ENCODE data around the gene GNAI2.
"Not testable (repeated sequence)": the region's sequence is repeated elsewhere in the genome, so short reads cannot be mapped to it uniquely, and the experiment has no call there.

GNAI2 gene

DNA sequence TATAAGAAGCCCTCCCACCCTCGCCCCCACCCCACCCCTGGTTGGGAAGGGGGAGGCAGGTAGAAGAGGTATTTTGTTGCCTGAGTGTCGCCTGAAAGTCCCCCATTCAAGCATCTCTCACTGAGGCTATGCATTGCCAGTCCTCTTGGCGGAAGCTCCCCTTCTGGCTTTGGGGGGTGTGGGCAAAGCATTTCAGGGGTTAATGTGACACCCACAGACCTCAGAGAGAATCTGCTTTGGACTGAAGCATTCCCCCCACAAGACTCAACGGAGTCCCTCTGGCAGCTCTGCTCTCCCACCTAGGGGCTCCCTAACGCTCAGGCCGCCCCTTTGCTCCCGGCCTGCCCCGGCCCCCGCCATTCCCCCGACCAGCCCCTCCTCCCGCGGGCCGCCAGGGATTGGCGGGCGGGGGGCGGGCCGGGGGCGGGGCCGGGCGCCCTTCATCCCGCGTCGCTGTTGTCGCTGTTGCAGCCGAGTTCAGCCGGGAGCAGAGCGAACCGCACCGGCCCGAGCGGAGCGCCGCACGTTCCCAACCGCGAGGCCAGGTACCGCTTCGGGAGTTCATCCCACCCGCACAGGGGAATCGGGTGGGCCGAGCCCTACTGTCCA, 31.1 kb upstream of the GNAI2 start, which contains the start of gene SLC38A3:
Gene SLC38A3 (plus strand): TSS at position 468 of the 609 bp plus-strand sequence. CDS start 8,929 bp downstream, outside the sequence.
- DNase-seq (ENCODE audit: low read depth), result no peak

GRCh38 chr3:50205413-50206276, 30.4 kb upstream of the GNAI2 start:
- peak; percentile 9 for DNase-seq (ENCODE audit: low read depth)

DNA sequence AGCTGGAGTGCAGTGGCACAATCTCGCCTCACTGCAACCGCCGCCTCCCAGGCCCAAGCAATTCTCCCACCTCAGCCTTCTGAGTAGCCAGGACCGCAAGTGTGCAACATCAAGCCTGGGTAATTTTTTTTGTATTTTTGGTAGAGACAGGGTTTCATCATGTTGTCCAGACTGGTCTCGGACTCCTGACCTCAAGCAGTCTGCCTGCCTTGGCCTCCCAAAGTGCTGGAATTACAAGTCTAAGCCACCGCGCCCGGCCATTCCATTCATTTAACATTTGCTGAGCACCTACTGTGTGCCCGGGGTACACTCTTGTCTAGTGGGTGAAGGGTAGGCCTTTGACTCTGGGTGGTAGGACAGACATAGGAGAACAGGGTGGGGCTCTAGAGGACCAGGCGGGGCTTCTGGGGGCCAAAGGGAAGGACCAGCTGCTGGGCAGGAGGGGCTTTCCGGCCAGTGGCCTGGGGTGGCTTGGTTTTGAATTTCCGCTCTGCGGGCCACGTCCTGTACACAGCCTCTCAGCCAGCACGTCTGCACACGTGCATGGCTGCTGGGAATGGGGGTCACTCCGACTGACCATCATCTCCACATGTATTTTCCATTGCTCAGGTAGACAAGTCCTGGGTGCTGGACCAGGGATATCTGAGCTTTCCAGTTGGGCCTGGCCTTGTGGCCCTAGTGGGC, 28.5 kb upstream of the GNAI2 start:
- no peak for DNase-seq (ENCODE audit: low read depth)

GRCh38 chr3:50208677-50209344, 27.2 kb upstream of the GNAI2 start:
- DNase-seq (ENCODE audit: low read depth), result no peak

DNA sequence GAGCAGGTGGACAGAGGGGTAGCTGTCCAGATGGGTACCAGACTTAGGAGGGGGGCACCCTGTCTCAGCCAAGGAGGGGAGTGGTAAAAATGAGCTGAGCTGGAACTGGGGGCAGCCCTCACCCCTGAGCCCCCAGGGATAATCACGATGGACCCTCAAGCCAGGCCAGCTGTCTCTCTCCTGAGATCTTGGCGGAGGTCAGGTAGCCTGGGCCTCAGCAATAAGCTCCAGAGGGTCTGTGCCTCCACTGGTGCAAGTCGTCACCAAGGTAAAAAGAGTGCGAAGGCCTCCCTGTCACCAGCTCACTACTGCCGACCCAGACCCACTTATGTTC, 25.9 kb upstream of the GNAI2 start:
- DNase-seq (ENCODE audit: low read depth), result no peak

- no peak for DNase-seq (ENCODE audit: low read depth)
Measured at GRCh38 chr3:50210510-50211367, 25.3 kb upstream of the GNAI2 start.

DNA sequence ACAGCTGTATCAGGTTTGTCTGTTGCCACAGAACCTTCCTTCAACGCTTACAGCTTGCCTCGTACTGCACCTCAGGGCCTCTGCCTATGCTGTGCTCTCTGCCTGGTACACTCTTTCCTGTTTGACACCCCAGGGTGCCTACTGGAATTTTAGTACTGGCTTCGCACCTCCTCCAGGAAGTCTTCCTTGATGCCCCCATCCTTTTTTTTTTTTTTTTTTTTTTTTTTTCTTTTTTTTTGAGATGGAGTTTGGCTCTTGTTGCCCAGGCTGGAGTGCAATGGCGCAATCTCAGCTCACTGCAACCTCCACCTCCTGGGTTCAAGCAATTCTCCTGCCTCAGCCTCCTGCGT, 24.7 kb upstream of the GNAI2 start:
- not testable (repeated sequence) for DNase-seq (ENCODE audit: low read depth)

DNA sequence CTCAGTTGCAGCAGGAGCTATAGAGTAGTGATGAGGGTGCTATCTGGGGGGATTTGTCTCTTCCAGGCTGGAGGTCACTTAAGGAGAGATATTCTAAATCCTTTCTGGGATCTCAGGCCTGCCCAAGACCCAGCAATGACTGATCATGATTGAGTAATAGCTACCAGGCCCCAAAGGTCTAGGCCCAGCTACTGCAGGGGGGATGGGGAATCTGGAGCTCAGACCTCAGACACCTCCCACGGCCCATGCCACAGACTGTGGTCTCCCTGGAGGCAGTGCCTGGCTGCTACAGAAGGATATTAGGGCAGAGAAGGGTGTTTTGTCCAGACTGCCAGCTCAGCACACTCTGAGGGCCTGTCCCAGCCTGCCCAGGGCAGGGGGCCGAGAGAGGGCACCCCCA, 24.1 kb upstream of the GNAI2 start:
- DNase-seq (ENCODE audit: low read depth), result no peak

DNA sequence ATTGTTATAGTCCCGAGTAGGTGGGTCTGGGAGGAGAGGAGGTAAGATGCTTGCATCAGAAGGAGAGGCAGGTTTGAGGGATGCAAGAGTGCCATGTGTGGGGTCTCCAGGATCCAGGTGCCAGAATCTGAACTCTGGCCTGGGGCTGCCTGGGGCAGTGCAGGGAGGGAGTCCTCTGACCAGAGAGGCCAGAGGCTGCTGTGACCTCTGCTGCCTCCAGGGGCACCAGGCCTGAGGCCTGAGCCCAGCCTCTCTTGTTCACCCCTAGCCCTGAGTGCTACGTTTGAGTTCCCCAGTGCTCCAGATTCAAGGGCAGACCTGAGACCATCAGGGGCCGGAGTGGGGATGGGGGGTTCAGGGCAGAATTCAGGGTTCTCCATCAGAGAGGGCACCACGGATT, 23.5 kb upstream of the GNAI2 start:
- DNase-seq (ENCODE audit: low read depth), result no peak

DNA sequence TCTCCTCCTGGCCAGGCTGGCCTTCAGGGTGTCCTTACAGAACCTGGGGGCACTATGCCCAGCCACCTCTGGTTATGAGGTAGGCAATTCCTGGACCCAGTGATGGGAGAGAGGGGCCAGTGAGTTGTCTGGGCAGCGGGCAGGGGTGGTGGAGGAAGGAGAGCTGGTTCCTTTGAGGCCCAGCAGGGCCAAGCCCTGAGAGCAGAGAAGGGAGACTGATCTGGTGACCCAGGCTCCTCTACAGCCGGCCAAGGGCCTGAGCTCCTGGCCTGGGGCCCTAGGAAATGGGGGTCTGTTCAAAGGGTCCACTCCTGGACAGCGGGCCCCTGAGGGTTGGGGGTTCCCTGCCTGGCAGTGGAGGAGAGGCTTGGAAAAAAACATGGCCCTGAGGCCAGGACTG, 23.0 kb upstream of the GNAI2 start:
- no peak for DNase-seq (ENCODE audit: low read depth)

- no peak for DNase-seq (ENCODE audit: low read depth)
Measured at GRCh38 chr3:50213373-50213772, 22.6 kb upstream of the GNAI2 start.

- DNase-seq (ENCODE audit: low read depth), result no peak
Measured at GRCh38 chr3:50214824-50215223, 21.2 kb upstream of the GNAI2 start.

DNA sequence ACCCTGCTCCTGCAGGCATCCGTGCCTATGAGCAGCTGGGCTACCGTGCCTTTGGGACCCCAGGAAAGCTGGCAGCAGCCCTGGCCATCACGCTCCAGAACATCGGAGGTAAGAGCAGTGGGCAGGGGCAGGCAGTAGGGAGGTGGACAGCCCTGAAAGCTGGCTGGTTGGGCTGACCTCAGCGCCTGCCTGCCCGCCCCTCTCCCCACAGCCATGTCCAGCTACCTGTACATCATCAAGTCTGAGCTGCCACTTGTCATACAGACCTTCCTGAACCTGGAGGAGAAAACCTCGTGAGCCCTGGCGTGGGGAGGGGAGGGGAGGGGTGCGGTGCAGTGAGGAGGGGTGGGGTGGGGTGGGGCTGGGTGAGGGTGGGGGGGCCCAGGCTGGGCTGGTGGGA, 20.5 kb upstream of the GNAI2 start:
- no peak for DNase-seq (ENCODE audit: low read depth)

- no peak for DNase-seq (ENCODE audit: low read depth)
Measured at GRCh38 chr3:50217681-50218080, 18.3 kb upstream of the GNAI2 start.

GRCh38 chr3:50218448-50218847, 17.6 kb upstream of the GNAI2 start:
- no peak for DNase-seq (ENCODE audit: low read depth)

DNA sequence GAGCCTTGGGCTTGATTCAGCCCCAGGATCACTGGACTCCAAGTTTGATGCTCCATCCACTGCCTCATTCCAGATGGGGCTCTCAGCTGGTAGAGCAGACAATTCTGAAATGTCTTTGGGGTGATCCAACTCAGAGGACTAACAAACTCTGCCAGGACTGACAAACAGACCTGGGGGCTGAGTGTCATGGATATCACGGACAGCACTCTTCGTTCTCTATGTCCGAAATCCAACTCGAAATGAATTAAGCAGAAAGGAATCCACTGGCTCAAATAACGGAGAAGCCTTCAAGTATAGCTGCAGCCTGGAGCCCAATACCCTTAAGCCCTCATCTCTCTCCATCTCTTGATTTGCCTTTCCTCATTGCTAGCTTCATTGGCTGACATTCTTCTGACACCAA, 16.7 kb upstream of the GNAI2 start:
- DNase-seq (ENCODE audit: low read depth), result no peak

- DNase-seq (ENCODE audit: low read depth), result no peak
Measured at GRCh38 chr3:50220109-50220508, 15.9 kb upstream of the GNAI2 start.

DNA sequence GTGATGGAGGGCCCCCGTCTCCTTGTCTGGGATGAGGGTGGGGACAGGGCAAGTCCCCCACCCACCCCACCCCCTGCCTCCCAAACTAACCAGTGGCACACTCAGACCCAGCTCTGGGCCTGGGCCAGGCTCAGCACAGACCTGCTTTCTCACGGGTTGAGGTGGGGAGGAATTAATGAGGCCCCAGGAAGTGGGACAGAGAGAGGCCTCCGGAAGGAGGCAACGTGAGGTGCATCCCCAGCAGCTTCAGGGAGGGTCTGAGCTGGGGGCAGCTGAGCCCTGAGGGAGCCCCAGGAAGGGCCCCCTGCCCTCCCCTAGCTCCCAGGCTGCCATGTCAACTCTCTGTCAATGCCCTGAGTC, 15.0 kb upstream of the GNAI2 start:
- no peak for DNase-seq (ENCODE audit: low read depth)

DNA sequence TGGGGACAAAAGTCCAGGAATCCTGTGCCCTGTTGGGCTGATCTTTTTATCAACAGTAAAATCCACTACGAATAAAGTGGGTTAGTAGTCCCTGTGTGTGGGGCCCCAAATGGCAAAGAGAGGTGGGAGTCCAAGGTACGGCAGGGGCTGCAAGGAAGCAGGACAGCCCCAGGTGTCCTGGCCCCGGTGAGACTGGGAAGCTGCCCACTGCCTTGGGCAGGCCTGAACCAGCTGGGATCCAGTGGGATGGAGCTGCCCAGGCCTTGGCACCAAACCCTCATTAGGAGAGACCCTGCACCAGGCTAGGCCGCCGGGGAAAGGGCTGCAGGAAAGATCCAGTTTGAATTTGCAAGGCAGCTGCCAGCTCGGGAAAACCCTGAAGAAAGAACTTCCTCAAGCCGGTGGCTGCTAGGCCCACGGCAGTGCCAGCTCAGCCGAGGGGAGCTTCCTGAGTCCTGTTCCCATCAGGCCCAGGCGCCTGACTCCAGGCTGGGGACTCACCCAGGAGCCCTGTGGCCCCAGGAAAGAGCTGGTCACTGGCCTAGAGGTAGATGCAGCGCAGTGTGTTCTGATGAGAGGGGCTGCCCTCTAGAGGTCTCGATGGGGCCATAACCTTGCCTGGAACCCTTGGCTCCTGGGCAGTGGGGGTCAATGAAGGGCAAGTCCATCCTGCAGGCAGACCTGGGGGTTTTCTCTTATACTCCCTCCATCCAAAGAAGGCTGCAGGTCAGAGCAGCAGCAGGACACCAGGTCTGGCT, 14.4 kb upstream of the GNAI2 start:
- DNase-seq (ENCODE audit: low read depth), result no peak

- no peak for DNase-seq (ENCODE audit: low read depth)
Measured at GRCh38 chr3:50222169-50222528, 13.9 kb upstream of the GNAI2 start.

DNA sequence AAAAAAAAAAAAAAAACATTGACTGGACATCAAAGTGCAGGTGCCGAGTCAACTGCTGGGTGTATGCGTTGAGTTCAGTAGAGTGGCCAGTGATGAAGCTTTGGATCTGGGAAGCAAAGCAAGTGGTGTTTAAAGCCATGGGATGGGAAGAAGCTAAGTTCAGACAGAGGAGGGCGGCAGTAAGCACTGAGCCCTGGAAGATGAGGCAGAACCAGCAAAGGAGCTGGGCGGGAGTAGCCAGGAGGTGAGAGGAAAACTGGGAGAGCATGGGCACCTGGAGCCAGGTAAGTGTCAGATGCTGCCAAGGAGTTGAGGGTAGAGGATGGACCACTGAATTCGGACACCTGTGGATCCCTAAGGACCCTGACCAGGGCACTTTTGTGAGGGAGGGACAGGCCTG, 11.4 kb upstream of the GNAI2 start:
- no peak for DNase-seq (ENCODE audit: low read depth)
